ENCODE data around the gene PPP1R3F.
"Not testable (repeated sequence)": the region's sequence is repeated elsewhere in the genome, so short reads cannot be mapped to it uniquely, and the experiment has no call there.

Gene PPP1R3F

DNA sequence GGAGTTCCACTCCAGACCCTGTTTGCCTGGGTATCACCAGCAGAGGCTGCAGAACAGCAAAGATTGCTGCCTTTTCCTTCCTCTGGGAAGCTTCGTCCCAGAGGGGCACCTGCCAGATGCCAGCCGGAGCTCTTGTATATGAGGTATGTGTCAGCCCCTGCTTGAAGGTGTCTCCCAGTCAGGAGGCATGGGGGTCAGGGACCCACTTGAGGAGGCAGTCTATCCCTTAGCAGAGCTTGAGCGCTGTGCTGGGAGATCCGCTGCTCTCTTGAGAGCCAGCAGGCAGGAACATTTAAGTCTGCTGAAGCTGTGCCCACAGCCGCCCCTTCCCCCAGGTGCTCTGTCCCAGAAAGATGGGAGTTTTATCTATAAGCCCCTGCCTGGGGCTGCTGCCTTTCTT lies 29.7 kb downstream of the PPP1R3F start:
- not testable (repeated sequence) for H3K27ac Mint-ChIP-seq; H3K4me1 Mint-ChIP-seq (ENCODE audit: low read depth); H3K36me3 Mint-ChIP-seq (ENCODE audit: low read depth)

DNA sequence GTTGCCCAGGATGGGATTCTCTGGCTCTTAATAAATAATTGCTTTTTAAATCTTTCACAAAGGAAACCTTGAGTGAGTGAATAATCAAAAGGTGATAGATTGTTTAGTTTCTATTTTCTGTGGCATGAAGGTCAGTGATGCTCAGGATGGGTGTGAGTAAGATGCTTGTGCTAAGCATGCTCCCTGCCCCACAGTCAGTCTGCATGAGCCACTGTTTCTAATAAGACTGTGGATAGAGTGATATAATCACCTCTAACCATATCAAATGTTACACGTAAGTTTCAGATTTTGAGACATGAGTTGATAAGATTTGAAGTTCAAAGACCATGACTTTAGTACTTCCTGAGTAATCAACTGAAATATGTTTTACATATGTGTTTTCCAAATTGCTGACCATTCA lies 31.1 kb downstream of the PPP1R3F start:
- peaks cover 24% of the 10 kb centered on the region for H3K27me3 Mint-ChIP-seq (ENCODE audit: low read depth)
- H3K9me3 Mint-ChIP-seq, result no peaks in the 10 kb centered on the region
- H3K4me1 Mint-ChIP-seq (ENCODE audit: low read depth), result no peaks in the 10 kb centered on the region
- H3K36me3 Mint-ChIP-seq (ENCODE audit: low read depth), result no peaks in the 10 kb centered on the region
- H3K4me3 Mint-ChIP-seq, result no peak overlapping the region
- no peak overlapping the region for H3K27ac Mint-ChIP-seq

More for the DNA sequence above, 29.7 kb downstream of the PPP1R3F start:
- H3K4me3 Mint-ChIP-seq, H3K9me3 Mint-ChIP-seq: not testable (repeated sequence)
- peaks cover 25% of the 10 kb centered on the region for H3K27me3 Mint-ChIP-seq (ENCODE audit: low read depth)

GRCh38 chrX:49303346-49303745 lies 33.8 kb downstream of the PPP1R3F start, which contains the start of gene GAGE10:
GAGE10 (plus strand) TSS chrX:49303646; CDS start chrX:49304860, 1,214 bp downstream.
- no peaks in the 10 kb centered on the region for H3K36me3 Mint-ChIP-seq (ENCODE audit: low read depth)
- H3K4me3 Mint-ChIP-seq, result no peak within 1 kb of the TSS
- H3K27ac Mint-ChIP-seq, result no peak within 1 kb of the TSS
- peaks cover 22% of the 10 kb centered on the region for H3K27me3 Mint-ChIP-seq (ENCODE audit: low read depth)
- no peaks in the 10 kb centered on the region for H3K4me1 Mint-ChIP-seq (ENCODE audit: low read depth)
- H3K9me3 Mint-ChIP-seq, result no peaks in the 10 kb centered on the region

- H3K9me3 Mint-ChIP-seq; H3K36me3 Mint-ChIP-seq (ENCODE audit: low read depth); H3K4me3 Mint-ChIP-seq; H3K27ac Mint-ChIP-seq: not testable (repeated sequence)
- H3K27me3 Mint-ChIP-seq (ENCODE audit: low read depth), result peaks cover 37% of the 10 kb centered on the region
- H3K4me1 Mint-ChIP-seq (ENCODE audit: low read depth), result peaks cover 16% of the 10 kb centered on the region
These were observed 38.2 kb downstream of the PPP1R3F start for GRCh38 chrX:49307775-49308174.

GRCh38 chrX:49308604-49309269 lies 39.1 kb downstream of the PPP1R3F start:
- peak overlapping the region; percentile 71 for H3K27ac Mint-ChIP-seq
- peaks cover 37% of the 10 kb centered on the region for H3K27me3 Mint-ChIP-seq (ENCODE audit: low read depth)

DNA sequence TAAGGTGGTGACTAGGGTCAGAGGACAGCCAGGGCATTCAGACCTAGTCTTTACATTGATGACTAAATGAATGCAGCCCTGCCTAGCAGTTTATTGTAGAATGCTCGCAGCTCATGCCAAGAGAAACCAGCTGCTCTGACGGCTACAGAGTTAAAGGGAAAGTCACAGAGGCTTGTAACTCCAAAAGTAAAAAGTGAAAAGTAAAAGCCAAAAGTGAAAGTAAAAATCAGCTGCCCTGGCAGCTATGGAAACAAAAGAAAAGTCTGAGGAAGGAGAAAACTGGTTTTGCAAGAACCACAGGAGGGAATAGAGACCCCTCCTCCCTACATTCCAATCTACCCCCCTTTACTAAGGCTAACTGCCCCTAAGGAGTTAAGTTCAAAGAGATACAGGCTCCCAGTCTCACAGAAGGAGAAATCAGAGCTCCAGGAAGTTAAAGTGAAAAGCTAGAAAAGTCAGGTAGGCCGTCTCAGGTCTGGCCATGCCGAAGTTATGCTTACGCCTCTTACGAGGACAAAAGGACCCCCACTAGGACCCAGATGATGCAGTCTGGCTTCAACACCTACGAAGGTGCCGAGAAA lies 39.9 kb downstream of the PPP1R3F start:
- peak overlapping the region; percentile 82 for H3K4me3 Mint-ChIP-seq
- peaks cover 37% of the 10 kb centered on the region for H3K27me3 Mint-ChIP-seq (ENCODE audit: low read depth)
- peaks cover 16% of the 10 kb centered on the region for H3K4me1 Mint-ChIP-seq (ENCODE audit: low read depth)
- no peaks in the 10 kb centered on the region for H3K36me3 Mint-ChIP-seq (ENCODE audit: low read depth)
- H3K9me3 Mint-ChIP-seq, result no peaks in the 10 kb centered on the region
- peak overlapping the region; percentile 71 for H3K27ac Mint-ChIP-seq

More at GRCh38 chrX:49308604-49309269, 39.1 kb downstream of the PPP1R3F start:
- Mint-ChIP-seq H3K4me3 (peak overlapping the region; percentile 82), H3K4me1 (ENCODE audit: low read depth) (peaks cover 16% of the 10 kb centered on the region), H3K9me3 (no peaks in the 10 kb centered on the region), H3K36me3 (ENCODE audit: low read depth) (no peaks in the 10 kb centered on the region)

- H3K4me3 Mint-ChIP-seq, result no peak overlapping the region
- peaks cover 16% of the 10 kb centered on the region for H3K4me1 Mint-ChIP-seq (ENCODE audit: low read depth)
- no peak overlapping the region for H3K27ac Mint-ChIP-seq
- H3K36me3 Mint-ChIP-seq (ENCODE audit: low read depth), result no peaks in the 10 kb centered on the region
- H3K9me3 Mint-ChIP-seq, result no peaks in the 10 kb centered on the region
- peaks cover 42% of the 10 kb centered on the region for H3K27me3 Mint-ChIP-seq (ENCODE audit: low read depth)
These were observed 40.8 kb downstream of the PPP1R3F start for GRCh38 chrX:49310371-49310770.

- no peaks in the 10 kb centered on the region for H3K36me3 Mint-ChIP-seq (ENCODE audit: low read depth)
- no peak overlapping the region for H3K4me3 Mint-ChIP-seq
- no peaks in the 10 kb centered on the region for H3K9me3 Mint-ChIP-seq
- peaks cover 16% of the 10 kb centered on the region for H3K4me1 Mint-ChIP-seq (ENCODE audit: low read depth)
- peaks cover 35% of the 10 kb centered on the region for H3K27me3 Mint-ChIP-seq (ENCODE audit: low read depth)
- H3K27ac Mint-ChIP-seq, result no peak overlapping the region
These were observed 42.6 kb downstream of the PPP1R3F start for GRCh38 chrX:49312176-49312575.

- Mint-ChIP-seq H3K4me3 (no peak overlapping the region), H3K9me3 (no peaks in the 10 kb centered on the region), H3K27me3 (ENCODE audit: low read depth) (peaks cover 8% of the 10 kb centered on the region), H3K4me1 (ENCODE audit: low read depth) (no peaks in the 10 kb centered on the region), H3K27ac (no peak overlapping the region), H3K36me3 (ENCODE audit: low read depth) (no peaks in the 10 kb centered on the region)
These were observed 46.5 kb downstream of the PPP1R3F start for GRCh38 chrX:49316085-49316484.

DNA sequence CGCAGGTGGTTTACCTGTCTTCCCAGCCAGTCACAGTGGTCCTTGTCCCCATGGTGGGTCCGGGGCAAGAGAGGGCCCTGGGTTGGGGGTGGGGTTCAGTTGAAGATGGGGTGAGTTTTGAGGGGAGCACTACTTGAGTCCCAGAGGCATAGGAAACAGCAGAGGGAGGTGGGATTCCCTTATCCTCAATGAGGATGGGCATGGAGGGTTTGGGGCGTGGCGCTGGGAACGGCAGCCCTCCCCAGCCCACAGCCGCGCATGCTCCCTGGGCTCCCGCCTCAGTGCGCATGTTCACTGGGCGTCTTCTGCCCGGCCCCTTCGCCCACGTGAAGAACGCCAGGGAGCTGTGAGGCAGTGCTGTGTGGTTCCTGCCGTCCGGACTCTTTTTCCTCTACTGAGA lies 52.1 kb downstream of the PPP1R3F start, which contains the start of gene GAGE12J:
GAGE12J (plus strand) TSS at position 301 of the 400 bp plus-strand sequence. CDS start 1,157 bp downstream, outside the sequence.
- H3K27me3 Mint-ChIP-seq (ENCODE audit: low read depth); H3K4me1 Mint-ChIP-seq (ENCODE audit: low read depth); H3K9me3 Mint-ChIP-seq; H3K36me3 Mint-ChIP-seq (ENCODE audit: low read depth); H3K4me3 Mint-ChIP-seq; H3K27ac Mint-ChIP-seq: not testable (repeated sequence)

- H3K9me3 Mint-ChIP-seq; H3K27me3 Mint-ChIP-seq (ENCODE audit: low read depth); H3K36me3 Mint-ChIP-seq (ENCODE audit: low read depth); H3K27ac Mint-ChIP-seq; H3K4me1 Mint-ChIP-seq (ENCODE audit: low read depth); H3K4me3 Mint-ChIP-seq: not testable (repeated sequence)
These were observed 52.7 kb downstream of the PPP1R3F start for GRCh38 chrX:49322266-49322665.

GRCh38 chrX:49323735-49324134 lies 54.1 kb downstream of the PPP1R3F start:
- H3K9me3 Mint-ChIP-seq; H3K4me1 Mint-ChIP-seq (ENCODE audit: low read depth); H3K27ac Mint-ChIP-seq; H3K27me3 Mint-ChIP-seq (ENCODE audit: low read depth); H3K36me3 Mint-ChIP-seq (ENCODE audit: low read depth); H3K4me3 Mint-ChIP-seq: not testable (repeated sequence)

- H3K36me3 Mint-ChIP-seq (ENCODE audit: low read depth); H3K27ac Mint-ChIP-seq; H3K9me3 Mint-ChIP-seq; H3K4me1 Mint-ChIP-seq (ENCODE audit: low read depth); H3K4me3 Mint-ChIP-seq; H3K27me3 Mint-ChIP-seq (ENCODE audit: low read depth): not testable (repeated sequence)
These were observed 60.8 kb downstream of the PPP1R3F start for GRCh38 chrX:49330421-49330820.

DNA sequence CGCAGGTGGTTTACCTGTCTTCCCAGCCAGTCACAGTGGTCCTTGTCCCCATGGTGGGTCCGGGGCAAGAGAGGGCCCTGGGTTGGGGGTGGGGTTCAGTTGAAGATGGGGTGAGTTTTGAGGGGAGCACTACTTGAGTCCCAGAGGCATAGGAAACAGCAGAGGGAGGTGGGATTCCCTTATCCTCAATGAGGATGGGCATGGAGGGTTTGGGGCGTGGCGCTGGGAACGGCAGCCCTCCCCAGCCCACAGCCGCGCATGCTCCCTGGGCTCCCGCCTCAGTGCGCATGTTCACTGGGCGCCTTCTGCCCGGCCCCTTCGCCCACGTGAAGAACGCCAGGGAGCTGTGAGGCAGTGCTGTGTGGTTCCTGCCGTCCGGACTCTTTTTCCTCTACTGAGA lies 61.7 kb downstream of the PPP1R3F start, which contains the start of gene GAGE13:
GAGE13 (plus strand) TSS at position 301 of the 400 bp plus-strand sequence. CDS start 1,156 bp downstream, outside the sequence.
- H3K9me3 Mint-ChIP-seq; H3K27ac Mint-ChIP-seq; H3K4me3 Mint-ChIP-seq; H3K4me1 Mint-ChIP-seq (ENCODE audit: low read depth); H3K27me3 Mint-ChIP-seq (ENCODE audit: low read depth); H3K36me3 Mint-ChIP-seq (ENCODE audit: low read depth): not testable (repeated sequence)

GRCh38 chrX:49331841-49332240 lies 62.2 kb downstream of the PPP1R3F start:
- H3K27me3 Mint-ChIP-seq (ENCODE audit: low read depth); H3K4me3 Mint-ChIP-seq; H3K4me1 Mint-ChIP-seq (ENCODE audit: low read depth); H3K27ac Mint-ChIP-seq; H3K36me3 Mint-ChIP-seq (ENCODE audit: low read depth); H3K9me3 Mint-ChIP-seq: not testable (repeated sequence)
